Activated CD8-positive, alpha-beta memory T cell treated with anti-CD3 and anti-CD28 coated beads for 48 hours (primary cell): ENCODE measurements around the gene ATP5ME.
"Not testable (repeated sequence)": the region's sequence is repeated elsewhere in the genome, so short reads cannot be mapped to it uniquely, and the experiment has no call there.

ENCODE experiments used
- DNase-seq, 3 experiments: peaks; one replicate each; pipeline ENCODE4 v3.0.0-alpha.2; 2020; ENCODE audit warnings: low read depth in 2 of 3, low spot score in 2 of 3

The ATP5ME gene

GRCh38 chr4:656436-657337, 17.4 kb downstream of the ATP5ME start:
- no peak for DNase-seq

- DNase-seq, result no peak
Observed at GRCh38 chr4:655464-656151, 18.5 kb downstream of the ATP5ME start.

GRCh38 chr4:654871-655463, 19.1 kb downstream of the ATP5ME start:
- DNase-seq, result no peak

GRCh38 chr4:654503-654845, 19.6 kb downstream of the ATP5ME start:
- no peak for DNase-seq

GRCh38 chr4:653831-654502, 20.1 kb downstream of the ATP5ME start:
- no peak for DNase-seq

- no peak for DNase-seq
Observed at GRCh38 chr4:653080-653821, 20.8 kb downstream of the ATP5ME start.

GRCh38 chr4:651884-652642, 22.0 kb downstream of the ATP5ME start:
- DNase-seq, result no peak

GRCh38 chr4:650951-651883, 22.9 kb downstream of the ATP5ME start:
- DNase-seq, result no peak

- no peak for DNase-seq
Observed at GRCh38 chr4:650461-650860, 23.6 kb downstream of the ATP5ME start.

- no peak for DNase-seq
Observed at GRCh38 chr4:649751-650310, 24.2 kb downstream of the ATP5ME start.

GRCh38 chr4:649293-649625, 24.8 kb downstream of the ATP5ME start:
- DNase-seq, result no peak

- DNase-seq, result no peak
Observed at GRCh38 chr4:648579-649292, 25.3 kb downstream of the ATP5ME start.

GRCh38 chr4:647481-647880, 26.6 kb downstream of the ATP5ME start:
- DNase-seq, result no peak

- DNase-seq, result no peak
Observed at GRCh38 chr4:646460-646859, 27.6 kb downstream of the ATP5ME start.

GRCh38 chr4:642366-642765, 31.7 kb downstream of the ATP5ME start:
- DNase-seq, result not testable (repeated sequence)

GRCh38 chr4:637536-638280, 36.4 kb downstream of the ATP5ME start:
- no peak for DNase-seq

GRCh38 chr4:636628-637159, 37.4 kb downstream of the ATP5ME start:
- DNase-seq, result no peak
